Kidney glomerular epithelial cell (primary cell): ENCODE measurements around the gene DNASE1L2.

Experiments used
- DNase-seq: peaks from one replicate; lab custom pipeline; 2025; lab: John Stamatoyannopoulos, UW

DNASE1L2 gene

DNA sequence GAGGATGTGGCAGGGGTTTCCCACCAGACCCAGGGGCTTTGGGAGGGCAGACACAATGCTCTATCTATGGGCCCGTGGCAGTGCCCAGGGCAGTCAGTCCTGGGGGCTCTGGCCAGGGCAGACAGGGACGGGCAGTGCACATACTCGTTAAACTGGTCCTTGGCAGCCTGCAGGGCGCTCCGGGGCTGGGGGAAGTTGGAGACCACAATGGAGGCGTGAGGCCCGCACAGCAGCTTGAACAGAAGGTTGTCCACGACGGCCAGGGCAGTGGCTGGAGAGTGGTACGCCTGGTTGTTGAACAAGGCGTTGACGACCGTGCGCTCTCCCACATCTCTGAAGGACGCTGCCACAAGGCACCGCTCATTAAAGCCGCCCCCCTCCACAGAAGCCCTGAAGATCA is 50.3 kb downstream of the DNASE1L2 start:
- DNase-seq, result no peak

DNA sequence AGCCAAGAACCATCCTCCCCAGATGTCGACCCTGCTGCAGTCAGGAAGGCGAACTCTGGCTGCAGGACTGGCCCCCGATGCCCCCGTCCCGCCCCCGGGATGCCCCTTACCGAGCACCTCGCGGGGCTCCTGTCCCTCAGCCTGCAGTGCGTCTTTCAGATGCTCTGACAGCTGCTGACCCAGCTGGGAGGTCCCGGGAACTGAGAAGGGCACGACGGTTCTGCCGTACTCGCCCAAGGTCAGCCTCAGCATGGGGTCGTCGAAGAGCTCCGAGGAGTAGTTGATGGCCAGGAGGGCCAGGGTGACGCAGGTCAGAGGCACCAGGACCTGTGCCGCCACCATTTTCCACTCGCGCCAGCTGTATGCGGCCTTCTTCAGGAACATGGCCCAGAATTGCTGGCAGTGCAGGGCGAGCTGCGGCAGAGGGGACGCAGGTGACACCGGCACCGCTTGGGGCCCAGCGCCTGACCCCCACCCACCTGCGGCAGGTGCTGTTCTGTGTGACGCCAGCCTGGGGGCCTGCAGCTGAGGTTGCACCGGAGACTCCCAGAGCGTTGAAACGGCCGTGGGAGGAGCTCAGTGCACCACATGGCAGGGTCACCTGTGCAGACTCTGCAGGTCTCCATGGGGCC is 51.8 kb downstream of the DNASE1L2 start:
- no peak for DNase-seq
